OCI-LY1 (cell line): ENCODE measurements around the gene ZNF281.

Experiments
- H2AFZ ChIP-seq: fragments of 200-600 bp; sonication (generic), shearing (Covaris generic); 2 replicates; pipeline ENCODE4 v1.6.0; 2014; ENCODE audit warnings: antibody characterized with exemption, mild to moderate bottlenecking, low read length
- H3F3A ChIP-seq: fragments of 200-600 bp; sonication (generic), shearing (Covaris generic); 2 replicates; pipeline ENCODE4 v1.6.0; 2014; ENCODE audit warnings: mild to moderate bottlenecking, antibody characterized with exemption, low read length, moderate library complexity; ENCODE audit not compliant: insufficient read depth
- H3K27ac ChIP-seq: fragments of 200-600 bp; sonication (generic); 2 replicates; pipeline ENCODE4 v1.5.1; 2014; ENCODE audit warnings: low read length, mixed run types, mild to moderate bottlenecking, low read depth; ENCODE audit not compliant: poor library complexity, severe bottlenecking
- H3K27me3 ChIP-seq: fragments of 200-600 bp; sonication (generic); 2 replicates; pipeline ENCODE4 v1.6.0; 2014; ENCODE audit warnings: antibody characterized with exemption, mild to moderate bottlenecking, low read length, moderate library complexity; ENCODE audit not compliant: insufficient read depth
- H3K36me3 ChIP-seq: fragments of 200-600 bp; sonication (generic); 2 replicates; pipeline ENCODE4 v1.6.1; 2014; ENCODE audit warnings: mild to moderate bottlenecking, antibody characterized with exemption, low read length, moderate library complexity, mixed read lengths; ENCODE audit not compliant: insufficient read depth
- H3K4me1 ChIP-seq: fragments of 200-600 bp; sonication (generic); 2 replicates; pipeline ENCODE4 v1.5.1; 2014; ENCODE audit warnings: mild to moderate bottlenecking, low read length, moderate library complexity; ENCODE audit not compliant: insufficient read depth, severe bottlenecking
- H3K4me2 ChIP-seq: fragments of 200-600 bp; sonication (generic), shearing (Covaris generic); 2 replicates; pipeline ENCODE4 v1.6.1; 2014; ENCODE audit warnings: low read length
- H3K4me3 ChIP-seq: fragments of 200-600 bp; sonication (generic); 2 replicates; pipeline ENCODE4 v1.5.1; 2014; ENCODE audit warnings: low read length, low read depth, mild to moderate bottlenecking, mixed read lengths; ENCODE audit not compliant: poor library complexity, severe bottlenecking
- H3K79me2 ChIP-seq: fragments of 200-600 bp; shearing (Covaris generic); 2 replicates; pipeline ENCODE4 v1.6.1; 2016; ENCODE audit warnings: mixed run types, low read length, mixed read lengths; ENCODE audit not compliant: insufficient read depth
- H3K9ac ChIP-seq: fragments of 200-600 bp; sonication (generic), shearing (Covaris generic); 2 replicates; pipeline ENCODE4 v1.6.1; 2014; ENCODE audit warnings: mild to moderate bottlenecking, low read length, mixed read lengths
- H3K9me2 ChIP-seq: fragments of 200-600 bp; sonication (generic), shearing (Covaris generic); 2 replicates; pipeline ENCODE4 v1.6.1; 2014; ENCODE audit warnings: low read depth, mild to moderate bottlenecking, low read length, mixed read lengths
- H3K9me3 ChIP-seq: fragments of 200-600 bp; shearing (Covaris generic); 2 replicates; pipeline ENCODE4 v1.6.1; 2014; ENCODE audit warnings: low read length, mixed read lengths
- H4K20me1 ChIP-seq: fragments of 200-600 bp; sonication (generic), shearing (Covaris generic); 2 replicates; pipeline ENCODE4 v1.6.0; 2016; ENCODE audit warnings: mild to moderate bottlenecking, low read length; ENCODE audit not compliant: insufficient read depth
- EZH2 ChIP-seq: fragments of 200-600 bp; sonication (generic), shearing (Covaris generic); IDR thresholded peaks from 2 replicates; pipeline ENCODE4 v1.8.0; 2017; ENCODE audit warnings: borderline replicate concordance, mixed run types, mild to moderate bottlenecking, antibody characterized with exemption, low read length, moderate library complexity, mixed read lengths
- TF ChIP-seq, protein P1 (sequence below): fragments of 200-600 bp; sonication (generic), shearing (Covaris generic); IDR thresholded peaks from 2 replicates; pipeline ENCODE4 v1.5.1; 2017; ENCODE audit warnings: mild to moderate bottlenecking, antibody characterized with exemption, low read length, moderate library complexity, mixed read lengths

The ZNF281 gene

DNA sequence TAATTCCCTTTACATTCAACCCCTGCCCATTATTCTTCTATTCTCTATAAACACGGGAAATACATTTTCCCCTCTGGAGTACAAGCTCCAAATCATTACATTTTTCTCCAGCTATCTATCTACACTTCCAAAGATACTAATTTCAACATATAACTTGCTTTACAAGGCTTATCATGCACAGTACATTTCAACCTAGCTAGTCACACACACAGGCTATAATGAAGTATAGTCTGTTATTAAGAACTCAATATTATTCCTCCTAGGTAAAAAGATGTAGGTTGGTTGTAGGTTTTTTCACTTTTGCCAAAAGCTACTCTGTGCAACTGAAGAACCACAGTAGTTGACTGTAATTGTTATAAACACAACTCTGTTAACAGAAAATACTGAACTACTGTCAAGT is 8.1 kb downstream of the ZNF281 start:
- H2AFZ ChIP-seq = no peak overlapping the region
- H4K20me1 ChIP-seq = no peaks in the 10 kb centered on the region
- no peak overlapping the region for H3K4me2 ChIP-seq
- no peak overlapping the region for H3K27ac ChIP-seq
- H3K9ac ChIP-seq = no peak overlapping the region
- no peak overlapping the region for H3K4me3 ChIP-seq
- H3K9me3 ChIP-seq = no peaks in the 10 kb centered on the region
- H3K36me3 ChIP-seq = peaks cover 44% of the 10 kb centered on the region
- no peaks in the 10 kb centered on the region for H3K9me2 ChIP-seq
- peaks cover 18% of the 10 kb centered on the region for H3K4me1 ChIP-seq
- peaks cover 28% of the 10 kb centered on the region for H3K79me2 ChIP-seq
- H3K27me3 ChIP-seq = no peaks in the 10 kb centered on the region
- H3F3A ChIP-seq = no peaks in the 10 kb centered on the region
- TF ChIP-seq EZH2 = no peak
- TF ChIP-seq, protein P1, sequence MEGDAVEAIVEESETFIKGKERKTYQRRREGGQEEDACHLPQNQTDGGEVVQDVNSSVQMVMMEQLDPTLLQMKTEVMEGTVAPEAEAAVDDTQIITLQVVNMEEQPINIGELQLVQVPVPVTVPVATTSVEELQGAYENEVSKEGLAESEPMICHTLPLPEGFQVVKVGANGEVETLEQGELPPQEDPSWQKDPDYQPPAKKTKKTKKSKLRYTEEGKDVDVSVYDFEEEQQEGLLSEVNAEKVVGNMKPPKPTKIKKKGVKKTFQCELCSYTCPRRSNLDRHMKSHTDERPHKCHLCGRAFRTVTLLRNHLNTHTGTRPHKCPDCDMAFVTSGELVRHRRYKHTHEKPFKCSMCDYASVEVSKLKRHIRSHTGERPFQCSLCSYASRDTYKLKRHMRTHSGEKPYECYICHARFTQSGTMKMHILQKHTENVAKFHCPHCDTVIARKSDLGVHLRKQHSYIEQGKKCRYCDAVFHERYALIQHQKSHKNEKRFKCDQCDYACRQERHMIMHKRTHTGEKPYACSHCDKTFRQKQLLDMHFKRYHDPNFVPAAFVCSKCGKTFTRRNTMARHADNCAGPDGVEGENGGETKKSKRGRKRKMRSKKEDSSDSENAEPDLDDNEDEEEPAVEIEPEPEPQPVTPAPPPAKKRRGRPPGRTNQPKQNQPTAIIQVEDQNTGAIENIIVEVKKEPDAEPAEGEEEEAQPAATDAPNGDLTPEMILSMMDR = no peak

DNA sequence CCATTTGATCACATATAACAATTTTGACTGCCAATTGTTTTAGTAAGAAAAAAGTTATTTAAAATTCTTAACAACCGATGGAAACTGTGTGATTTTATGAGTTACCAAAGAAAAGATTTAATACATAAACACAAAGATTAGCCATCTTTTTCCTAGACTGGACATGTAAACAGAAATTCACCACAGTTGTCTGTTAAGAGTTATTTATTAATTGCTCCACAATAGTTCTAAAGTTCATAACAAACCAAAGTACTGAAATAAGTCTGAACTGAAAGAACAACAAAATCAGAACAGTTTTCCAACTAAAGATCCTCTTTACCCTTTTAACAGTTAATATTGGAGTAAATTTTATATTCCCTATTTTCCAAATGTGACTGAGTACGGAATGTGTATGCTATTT is 8.6 kb downstream of the ZNF281 start:
- peaks cover 24% of the 10 kb centered on the region for H3K79me2 ChIP-seq
- H3K4me2 ChIP-seq = no peak overlapping the region
- H4K20me1 ChIP-seq = no peaks in the 10 kb centered on the region

DNA sequence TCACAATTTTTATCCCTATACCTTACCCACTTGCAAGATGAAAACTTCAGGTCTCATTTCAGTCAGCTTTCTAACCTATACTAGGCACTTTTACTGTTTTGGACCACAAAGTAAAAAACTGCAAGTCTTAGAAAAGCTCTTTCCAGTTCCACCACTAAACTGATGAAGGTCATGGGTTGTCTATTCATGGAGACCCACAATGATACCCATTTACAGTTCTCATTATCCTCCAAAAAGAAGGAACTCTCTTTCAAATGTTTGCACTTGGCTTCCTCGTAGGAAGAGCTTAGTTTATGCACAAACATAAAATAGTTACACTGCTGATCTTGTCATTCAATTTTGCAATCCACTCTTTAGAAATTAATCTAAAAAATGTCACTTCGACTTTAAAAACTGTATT is 9.3 kb downstream of the ZNF281 start:
- Histone ChIP-seq H3K27me3 (no peaks in the 10 kb centered on the region), H3F3A (no peaks in the 10 kb centered on the region), H3K9ac (no peak overlapping the region), H3K4me3 (no peak overlapping the region), H3K36me3 (peaks cover 33% of the 10 kb centered on the region), H3K4me1 (peaks cover 7% of the 10 kb centered on the region), H3K79me2 (peaks cover 18% of the 10 kb centered on the region), H4K20me1 (no peaks in the 10 kb centered on the region), H3K4me2 (no peak overlapping the region), H2AFZ (no peak overlapping the region), H3K9me2 (no peaks in the 10 kb centered on the region), H3K27ac (no peak overlapping the region), H3K9me3 (no peaks in the 10 kb centered on the region)
- TF ChIP-seq, protein P1 = no peak
- TF ChIP-seq EZH2 = no peak

More for the DNA sequence above, 8.6 kb downstream of the ZNF281 start:
- Histone ChIP-seq H3K4me3 (no peak overlapping the region), H3K27me3 (no peaks in the 10 kb centered on the region), H3K9ac (no peak overlapping the region), H3K36me3 (peaks cover 40% of the 10 kb centered on the region), H3K9me3 (no peaks in the 10 kb centered on the region), H3F3A (no peaks in the 10 kb centered on the region), H2AFZ (no peak overlapping the region), H3K9me2 (no peaks in the 10 kb centered on the region), H3K27ac (no peak overlapping the region), H3K4me1 (peaks cover 14% of the 10 kb centered on the region)
- TF ChIP-seq, protein P1 = no peak
- no peak for TF ChIP-seq EZH2
